ENCODE results near the gene C1QTNF5. TPM values are rescaled to one million over a fixed set of nuclear protein-coding genes. Genes with fewer than 3 reads are reported as not detected.

The C1QTNF5 gene
- total RNA-seq, 4 donors from 2014 or later: 44.3 to 52.1 (median 45.6) TPM

- Histone ChIP-seq H3K4me1 (peaks cover 12 to 99% (median 38%) of the 10 kb centered on the region in 3 donors), H3K36me3 (peaks cover 0 to 46% of the 10 kb centered on the region in 2 donors), H3K27ac (peak overlapping the region; percentile 90 to 99 (median 98)), H3K9me3 (no peaks in the 10 kb centered on the region), H3K4me3 (peak overlapping the region; percentile 70 to 87), H3K27me3 (no peaks in the 10 kb centered on the region)
- TF ChIP-seq CTCF (IDR thresholded peaks at IDR 0.05): peak in 3 of 4 experiments; percentile 42 to 52 (median 45)
- TF ChIP-seq EP300 (IDR thresholded peaks at IDR 0.05): no peak
- TF ChIP-seq POLR2AphosphoS5 (IDR thresholded peaks at IDR 0.05): peak; percentile 52
- no peak for TF ChIP-seq POLR2A (IDR thresholded peaks at IDR 0.05)
- 0% methylated on average over 2 to 3 of the region's 29 CpGs for WGBS, 2 donors (ENCODE audit: low coverage in 1 of 2)
- peak; percentile 24 for ATAC-seq
These were observed 25.3 kb downstream of the C1QTNF5 start for GRCh38 chr11:119315131-119316015.

GRCh38 chr11:119314726-119315125 is 26.0 kb downstream of the C1QTNF5 start:
- Histone ChIP-seq H3K9me3 (no peaks in the 10 kb centered on the region), H3K4me1 (peaks cover 12 to 99% (median 33%) of the 10 kb centered on the region in 3 donors), H3K27me3 (no peaks in the 10 kb centered on the region), H3K36me3 (peaks cover 0 to 53% of the 10 kb centered on the region in 2 donors), H3K27ac (peak overlapping the region; percentile 90 to 99 (median 98)), H3K4me3 (peak overlapping the region; percentile 70 to 87)
- WGBS, 2 donors (ENCODE audit: low coverage in 1 of 2): no CpG with 5 or more reads among the region's 18 CpGs
- TF ChIP-seq CTCF (IDR thresholded peaks at IDR 0.05): no peak
- no peak for TF ChIP-seq EP300 (IDR thresholded peaks at IDR 0.05)
- no peak for TF ChIP-seq POLR2AphosphoS5 (IDR thresholded peaks at IDR 0.05)
- TF ChIP-seq POLR2A (IDR thresholded peaks at IDR 0.05): no peak
- no peak for ATAC-seq

- Histone ChIP-seq H3K27ac (peak overlapping the region in 3 of 4 donors; percentile 76 to 99 (median 98)), H3K4me1 (peaks cover 0 to 97% (median 10%) of the 10 kb centered on the region in 3 donors), H3K4me3 (no peak overlapping the region), H3K27me3 (no peaks in the 10 kb centered on the region), H3K9me3 (no peaks in the 10 kb centered on the region), H3K36me3 (peaks cover 0 to 70% of the 10 kb centered on the region in 2 donors)
- WGBS, 2 donors (ENCODE audit: low coverage in 1 of 2): 42% methylated on average over 4 of the region's 20 CpGs; no CpG with 5 or more reads in 1 of the 2 donors
- no peak for TF ChIP-seq CTCF (IDR thresholded peaks at IDR 0.05)
- no peak for TF ChIP-seq EP300 (IDR thresholded peaks at IDR 0.05)
- no peak for TF ChIP-seq POLR2AphosphoS5 (IDR thresholded peaks at IDR 0.05)
- no peak for TF ChIP-seq POLR2A (IDR thresholded peaks at IDR 0.05)
- no peak for ATAC-seq
These were observed 30.0 kb downstream of the C1QTNF5 start for GRCh38 chr11:119310682-119311052.

- no peaks in the 10 kb centered on the region for H3K9me3 ChIP-seq
- TF ChIP-seq POLR2AphosphoS5 (IDR thresholded peaks at IDR 0.05) (no peak), EP300 (IDR thresholded peaks at IDR 0.05) (no peak), CTCF (IDR thresholded peaks at IDR 0.05) (no peak), POLR2A (IDR thresholded peaks at IDR 0.05) (no peak)
- WGBS, 2 donors (ENCODE audit: low coverage in 1 of 2): 66 to 68% methylated on average over 7 to 9 of the region's 17 CpGs
- peaks cover 0 to 70% of the 10 kb centered on the region in 2 donors for H3K36me3 ChIP-seq
- peaks cover 0 to 95% (median 7%) of the 10 kb centered on the region in 3 donors for H3K4me1 ChIP-seq
- H3K27ac ChIP-seq: peak overlapping the region in 3 of 4 donors; percentile 76 to 99 (median 98)
- no peak for ATAC-seq
- no peaks in the 10 kb centered on the region for H3K27me3 ChIP-seq
- H3K4me3 ChIP-seq: no peak overlapping the region
These were observed 30.6 kb downstream of the C1QTNF5 start for GRCh38 chr11:119309953-119310681.

All from gastroesophageal sphincter (tissue), 4 donors.